Head of caudate nucleus (tissue), 42 donors: Measurements from ENCODE around the gene RPS6KA2.

Experiments
- DNase-seq, 42 donors: peaks; one replicate each; pipeline versions ENCODE4 v3.0.0 to v3.0.0-alpha.2; 2020 to 2021; ENCODE audit warnings: mixed read lengths in 7 of 42
- intact Hi-C: fragments of 100-400 bp; cut with DNase I; formaldehyde crosslinking; loops from one replicate; pipeline ENCODE4 v1.15.0; 2022

The RPS6KA2 gene

GRCh38 chr6:166601956-166602355, 25.1 kb downstream of the RPS6KA2 start:
- intact Hi-C loops: no loop called here
- DNase-seq: peak in 4 of 42 donors; percentile 17 to 55 (median 32)

DNA sequence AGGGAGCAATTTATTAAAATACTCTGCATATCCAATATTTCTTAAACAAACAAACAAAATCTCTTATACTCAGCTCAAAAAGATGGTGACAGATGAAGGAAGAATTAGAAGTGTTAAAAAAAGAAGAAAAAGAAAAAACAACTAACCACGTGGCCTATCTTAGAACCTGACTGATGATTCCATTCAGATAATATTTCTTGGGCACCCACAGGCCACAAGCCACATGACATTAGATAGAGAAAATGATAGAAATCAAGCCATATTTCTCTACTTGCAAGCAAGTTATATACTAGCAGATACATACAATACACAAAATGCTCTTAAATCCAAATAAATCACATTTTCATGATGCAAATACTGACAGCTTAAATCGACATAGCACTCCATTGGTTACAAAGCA, 26.1 kb downstream of the RPS6KA2 start:
- DNase-seq: no peak
- intact Hi-C loops: no loop called here

DNA sequence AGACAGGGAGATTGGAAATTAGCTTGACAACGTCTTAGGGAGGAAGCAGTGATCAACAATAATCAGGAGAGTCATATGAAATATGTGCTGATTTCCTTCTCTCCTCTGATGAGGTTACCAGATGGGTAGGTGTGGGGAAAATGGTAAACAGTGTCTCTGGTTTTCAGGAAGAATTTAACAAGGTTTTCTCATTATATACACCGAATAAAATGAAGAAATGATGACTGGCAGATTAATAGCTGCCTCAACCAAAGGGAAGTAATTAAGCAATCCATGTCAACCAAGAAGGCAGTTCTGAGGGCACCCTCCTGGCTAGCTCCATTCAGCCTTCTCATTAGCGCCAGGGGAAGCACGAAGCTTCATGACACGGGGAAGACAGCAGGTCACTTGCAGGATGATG, 27.8 kb downstream of the RPS6KA2 start:
- peak in 2 of 42 donors; percentile 6 to 34 for DNase-seq
- intact Hi-C loops: no loop called here

DNA sequence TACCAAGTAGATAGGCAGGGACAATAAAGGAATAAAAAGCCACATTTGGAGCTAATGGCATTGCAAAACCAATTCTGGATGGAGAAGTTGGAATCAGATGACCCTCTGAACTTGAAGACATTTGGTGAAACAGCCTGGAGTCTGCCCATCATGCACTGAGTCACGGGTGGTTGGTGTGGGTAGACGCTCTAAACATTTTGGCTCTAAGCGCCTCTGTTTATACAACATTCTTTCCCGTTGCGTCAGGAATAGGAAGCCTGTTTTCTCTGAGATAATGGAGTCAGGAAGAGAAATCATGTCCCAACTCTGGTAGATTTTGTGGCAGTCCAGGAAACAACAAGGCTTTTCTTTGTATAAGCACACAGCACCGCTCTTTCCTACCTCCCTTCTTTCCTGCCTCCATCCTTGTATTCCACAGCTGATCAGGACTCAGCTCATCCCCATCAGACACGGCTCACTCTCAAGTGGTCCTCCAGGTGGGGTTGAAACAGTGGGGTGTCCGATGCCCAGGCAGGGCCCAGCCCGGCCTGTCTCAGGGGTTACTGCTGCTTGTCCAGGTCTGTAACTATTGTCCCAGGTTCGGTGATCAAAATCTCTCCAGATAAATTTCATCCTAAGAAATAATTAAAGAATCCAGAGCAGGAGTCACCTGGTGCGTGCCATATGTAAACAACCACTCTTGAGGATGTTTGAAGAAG, 28.5 kb downstream of the RPS6KA2 start:
- DNase-seq: peak in 2 of 42 donors; percentile 27 to 42
- intact Hi-C loops: no loop called here

- intact Hi-C loops: no loop called here
- peak in 24 of 42 donors; percentile 34 to 79 (median 58) for DNase-seq
Measured at GRCh38 chr6:166597711-166598440, 29.2 kb downstream of the RPS6KA2 start.

DNA sequence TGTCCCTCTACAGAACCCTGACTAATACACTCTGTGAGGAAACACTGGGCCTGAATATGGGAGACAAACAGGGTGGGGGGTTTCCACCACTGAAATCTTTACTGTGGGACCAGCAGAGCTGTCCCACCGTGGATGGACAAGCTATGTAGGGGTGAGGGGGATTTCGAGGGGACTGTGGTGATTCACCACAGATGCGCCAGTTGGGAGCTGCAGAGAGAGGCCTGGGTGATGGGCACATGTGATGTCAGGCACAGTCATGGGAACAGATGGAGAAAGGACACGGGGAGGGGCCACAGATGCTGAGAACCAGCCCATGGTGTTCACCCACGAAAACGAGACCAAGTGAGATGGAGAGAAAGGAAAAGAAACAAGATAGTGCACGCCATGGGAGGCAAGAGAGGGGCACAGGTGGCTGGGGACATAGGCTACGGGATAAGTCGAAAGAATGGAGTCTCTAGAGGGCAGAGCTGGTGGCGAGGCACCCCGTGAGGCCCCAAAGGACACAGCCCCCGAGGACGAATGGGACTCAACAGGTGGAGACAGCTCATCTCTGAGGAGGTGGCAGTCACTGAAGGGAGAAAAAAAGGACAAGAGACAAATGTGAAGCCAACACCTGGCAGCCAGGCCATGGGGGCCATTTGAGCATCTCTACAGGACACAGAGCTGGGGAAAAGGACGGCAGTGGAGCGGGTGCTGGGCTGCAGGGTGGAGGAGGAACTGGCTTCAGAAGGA, 30.1 kb downstream of the RPS6KA2 start:
- DNase-seq: peak in 3 of 42 donors; percentile 30 to 47 (median 38)
- intact Hi-C loops: no loop called here

DNA sequence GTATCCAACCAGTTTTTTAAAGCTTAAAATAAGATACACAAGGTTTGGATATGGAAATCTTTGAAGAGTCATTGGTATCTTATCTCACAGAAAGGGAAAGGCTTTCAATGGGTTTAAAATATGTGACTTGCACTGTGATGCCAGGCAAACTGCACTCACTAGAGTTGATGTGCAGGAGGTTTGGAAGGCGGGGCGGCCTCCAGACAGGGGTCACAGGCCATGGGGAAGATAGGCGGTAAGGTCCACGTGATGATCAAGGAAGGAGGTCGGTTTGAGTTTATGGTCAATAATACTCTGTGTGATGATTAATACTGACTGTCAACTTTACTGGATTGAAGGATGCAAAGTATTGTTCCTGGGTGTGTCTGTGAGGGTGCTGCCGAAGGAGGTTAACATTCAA, 31.1 kb downstream of the RPS6KA2 start:
- DNase-seq: peak in 1 of 42 donors; percentile 29
- intact Hi-C loops: no loop called here

DNA sequence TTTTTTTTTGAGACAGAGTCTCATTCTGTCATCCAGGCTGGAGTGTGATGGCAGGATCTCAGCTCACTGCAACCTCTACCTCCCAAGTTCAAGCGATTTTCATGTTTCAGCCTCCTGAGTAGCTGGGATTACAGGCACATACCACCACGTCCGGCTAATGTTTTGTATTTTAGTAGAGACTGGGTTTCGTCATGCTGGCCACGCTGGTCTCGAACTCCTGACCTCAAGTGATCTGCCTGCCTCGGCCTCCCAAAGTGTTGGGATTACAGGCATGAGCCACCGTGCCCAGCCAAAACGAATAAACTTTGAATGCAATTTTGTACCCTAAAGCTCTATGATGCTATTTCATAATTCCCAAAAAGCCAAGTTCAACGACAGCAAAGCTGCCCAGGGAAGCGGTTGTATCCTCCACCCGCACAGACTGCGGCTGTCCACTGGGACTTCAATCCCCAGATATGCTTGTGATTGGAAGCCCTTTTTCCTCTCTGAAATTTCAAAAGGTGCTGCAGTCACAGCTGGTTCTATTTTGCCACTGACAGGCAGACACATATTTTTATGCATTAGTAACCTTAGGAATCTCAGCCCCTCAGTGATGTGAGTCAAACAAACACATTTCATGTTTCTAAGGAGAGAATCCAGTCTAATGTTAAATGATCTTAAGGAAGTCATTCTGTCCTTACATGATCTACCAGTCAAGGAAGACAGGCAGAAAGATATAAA, 31.8 kb downstream of the RPS6KA2 start:
- DNase-seq: peak in 1 of 42 donors; percentile 30
- intact Hi-C loops: no loop called here

GRCh38 chr6:166592821-166593220, 34.2 kb downstream of the RPS6KA2 start:
- peak in 1 of 42 donors; percentile 24 for DNase-seq
- intact Hi-C loops: no loop called here

DNA sequence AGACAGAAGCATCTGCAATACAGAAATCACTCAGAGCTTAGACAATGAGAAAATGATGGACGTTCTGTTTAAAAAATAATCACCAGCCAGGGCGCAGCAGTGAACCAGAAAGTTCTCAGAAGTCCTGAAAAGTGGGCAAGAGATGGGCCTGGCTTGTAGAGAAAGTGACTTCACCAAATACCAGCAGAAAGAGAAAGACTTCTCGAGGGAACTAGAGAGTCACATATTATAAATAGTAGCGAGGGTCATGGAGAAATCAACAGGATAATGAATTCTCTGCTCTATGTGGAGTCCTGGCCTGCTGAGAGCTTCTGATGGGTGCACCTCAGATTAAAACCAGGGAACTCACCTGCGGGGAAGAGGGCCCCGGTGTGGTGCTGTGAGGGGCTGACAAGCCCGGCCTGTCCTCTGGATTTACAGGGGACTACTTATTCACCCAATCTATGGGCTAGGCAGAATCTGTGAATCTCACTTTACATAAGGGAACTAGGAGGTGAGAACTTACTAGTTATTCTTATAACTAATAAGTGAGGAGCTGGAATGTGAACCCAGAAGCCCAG, 35.0 kb downstream of the RPS6KA2 start:
- DNase-seq: peak in 1 of 42 donors; percentile 24
- intact Hi-C loops: no loop called here

DNA sequence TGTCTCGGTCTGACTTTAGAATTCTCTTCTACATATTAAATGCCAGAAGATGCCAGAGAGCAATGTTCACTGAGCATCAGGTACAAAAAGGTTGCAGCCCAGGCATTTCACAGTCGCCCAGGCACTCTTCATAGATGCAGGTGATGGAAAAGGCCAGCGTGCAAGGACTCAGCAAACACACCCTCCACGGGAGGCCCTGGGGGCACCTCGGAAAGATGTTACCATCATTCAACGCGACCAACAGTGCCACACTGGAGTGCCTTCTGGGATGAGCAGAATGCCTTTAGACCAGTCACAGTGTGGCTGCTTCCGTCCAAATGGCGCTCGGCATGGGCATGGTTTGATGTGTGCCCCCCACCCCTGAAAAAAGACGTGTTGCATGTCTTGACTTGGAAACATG, 36.0 kb downstream of the RPS6KA2 start:
- DNase-seq: peak in 1 of 42 donors; percentile 27
- intact Hi-C loops: no loop called here

DNA sequence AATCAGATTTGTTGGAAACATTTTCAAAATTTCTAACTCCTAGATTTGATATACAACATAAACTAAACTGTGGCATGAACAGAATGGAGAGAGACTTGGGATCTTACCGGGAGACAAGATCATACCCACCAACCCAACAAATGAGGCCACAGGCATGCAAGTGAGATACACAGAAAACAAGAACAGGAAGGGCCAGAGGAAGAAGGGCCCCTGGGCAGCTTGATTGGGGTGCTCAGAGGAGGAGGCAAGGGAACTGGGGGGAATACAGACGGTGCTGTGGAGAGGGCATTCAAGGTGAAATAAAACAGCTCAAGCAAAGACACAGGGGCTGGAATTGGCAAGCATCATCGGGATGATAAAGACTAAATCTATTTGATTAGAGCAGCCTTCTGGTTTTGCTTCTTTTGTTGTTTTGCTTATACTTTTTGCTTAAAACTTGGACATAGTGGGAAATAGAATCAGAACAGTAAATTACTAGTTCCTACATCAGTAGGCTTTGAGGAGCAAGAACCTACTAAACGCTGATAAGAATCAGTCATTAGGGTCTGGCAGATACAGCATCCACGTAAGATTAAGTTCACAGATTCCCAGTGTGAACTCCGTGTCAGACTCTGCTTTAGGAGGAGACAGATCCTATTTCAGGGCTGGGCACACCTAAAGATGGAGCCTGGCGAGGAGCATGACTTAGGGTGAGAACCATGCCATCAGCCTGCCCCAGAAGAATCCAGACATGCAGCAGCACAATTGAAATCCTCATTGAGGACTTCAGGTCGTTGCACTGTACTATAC, 37.1 kb downstream of the RPS6KA2 start:
- intact Hi-C loops: no loop called here
- DNase-seq: peak in 1 of 42 donors; percentile 32

DNA sequence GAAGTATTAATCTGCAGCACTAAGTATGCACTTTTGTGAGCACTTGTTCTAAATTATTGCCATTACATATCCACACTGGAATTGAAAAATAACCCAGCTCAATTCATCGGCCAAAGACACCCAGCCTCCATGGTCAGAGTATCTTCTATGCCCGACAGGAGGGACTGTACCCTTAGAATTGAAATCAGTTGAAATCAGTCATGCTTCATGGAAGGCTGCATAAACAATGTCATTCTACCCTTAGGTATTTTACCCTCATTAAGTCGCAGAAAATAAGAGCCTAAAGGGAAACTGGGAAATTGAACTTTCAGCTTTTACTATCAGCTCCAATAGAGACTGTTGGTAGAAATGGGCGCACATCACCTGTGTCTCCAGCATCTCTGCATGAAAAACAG, 37.7 kb downstream of the RPS6KA2 start:
- peak in 1 of 42 donors; percentile 34 for DNase-seq
- intact Hi-C loops: no loop called here

DNA sequence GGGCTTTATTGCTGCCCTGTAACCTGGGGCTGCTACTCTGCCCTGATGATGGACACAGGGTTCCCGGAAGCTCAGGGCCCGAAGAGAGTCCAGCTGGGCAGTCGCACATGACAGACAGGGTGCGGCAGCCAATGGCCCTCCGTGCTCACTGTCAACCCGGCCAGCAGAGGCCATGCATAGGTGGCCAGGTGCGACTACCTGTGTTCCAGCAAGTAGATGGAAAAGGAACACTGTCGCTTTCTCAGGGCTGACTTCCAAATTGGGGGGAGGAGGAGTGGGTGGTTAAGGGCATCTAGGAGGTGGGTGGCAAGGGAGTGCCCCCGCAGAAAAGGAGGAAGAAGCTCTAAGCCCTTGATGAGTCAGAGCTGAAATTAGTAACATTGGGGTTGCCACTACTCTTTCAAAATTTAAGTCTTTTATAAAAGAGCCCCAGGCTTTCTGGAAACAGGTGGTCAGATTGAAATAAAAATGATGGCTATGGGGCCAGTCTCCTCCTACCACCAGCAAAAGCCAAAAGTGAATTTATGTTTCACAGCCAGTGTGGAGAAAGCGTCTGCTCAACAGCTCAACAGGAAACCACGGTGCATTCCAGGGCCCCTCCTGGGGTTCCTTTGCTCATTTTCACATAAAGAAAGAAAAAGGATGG, 38.2 kb downstream of the RPS6KA2 start:
- intact Hi-C loops: no loop called here
- peak in 4 of 42 donors; percentile 14 to 67 (median 45) for DNase-seq

DNA sequence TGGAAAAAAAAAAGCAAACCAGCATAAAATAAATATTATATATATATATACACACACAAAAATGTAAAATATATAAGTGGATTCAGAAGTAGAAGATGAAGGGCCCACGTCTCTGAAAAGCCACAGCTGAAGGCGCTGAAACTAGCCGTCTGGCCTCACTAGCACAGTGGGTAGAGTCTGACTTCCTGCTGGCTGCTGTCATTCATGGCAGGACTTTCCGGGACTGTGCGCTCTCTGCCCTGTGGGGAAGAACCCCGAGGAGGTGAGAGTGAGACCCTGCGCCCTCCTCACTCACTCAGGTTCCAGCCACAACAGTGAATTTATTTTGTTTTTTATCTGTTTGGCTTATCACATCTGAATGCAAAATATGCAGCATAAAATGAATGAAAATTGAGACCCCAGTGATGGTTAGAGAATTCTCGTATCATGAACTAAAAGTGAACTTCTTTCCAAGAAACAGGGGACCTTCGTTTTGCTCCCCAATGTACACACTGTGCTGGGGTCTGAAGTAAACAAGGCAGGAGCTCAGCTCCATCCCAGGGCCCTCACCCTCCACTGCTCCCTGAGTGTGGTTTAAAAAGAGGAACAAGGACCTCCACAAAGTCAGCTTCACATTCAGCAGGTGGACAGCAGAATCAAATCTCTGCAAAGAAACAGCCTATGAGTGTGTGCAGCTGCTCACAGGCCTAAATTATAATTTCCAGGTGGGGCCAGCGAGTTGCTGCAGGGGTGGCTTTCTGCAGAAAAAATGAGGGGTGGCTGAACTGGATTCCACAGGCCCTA, 39.2 kb downstream of the RPS6KA2 start:
- intact Hi-C loops: no loop called here
- peak in 1 of 42 donors; percentile 44 for DNase-seq

DNA sequence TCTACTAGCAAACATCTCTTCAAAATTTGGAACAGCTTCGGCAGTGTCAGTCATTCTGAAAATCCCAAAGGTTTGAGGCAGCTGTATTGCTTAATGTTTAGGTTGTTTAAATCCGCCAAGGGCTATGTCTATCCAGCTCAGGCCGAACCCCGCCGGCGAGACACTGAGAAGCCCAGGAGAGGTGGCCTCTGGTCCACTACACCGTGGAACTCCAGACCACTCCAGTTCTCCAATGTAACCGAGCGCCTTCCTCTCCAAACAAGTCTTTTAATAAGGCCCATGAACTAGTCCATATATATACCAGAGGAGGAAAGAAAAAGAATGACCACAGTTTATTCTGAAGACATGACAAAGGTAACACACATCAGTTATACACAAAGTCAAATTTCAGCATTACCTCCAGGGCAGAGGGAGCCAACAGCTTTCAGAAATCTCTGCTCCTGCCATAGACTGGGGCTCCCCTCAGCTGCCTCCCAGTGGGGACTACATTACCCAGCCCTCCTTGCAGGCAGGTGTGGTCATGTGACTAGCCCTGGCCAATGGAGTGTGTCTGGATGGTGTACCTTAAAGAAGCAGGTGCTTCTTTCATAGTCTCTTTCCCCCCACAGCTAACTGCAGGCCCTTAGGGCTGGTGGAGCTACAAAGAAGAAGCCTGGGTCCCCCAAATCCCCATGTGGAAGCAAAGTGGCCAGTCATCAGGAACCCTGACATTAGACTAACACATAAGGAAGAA, 40.5 kb downstream of the RPS6KA2 start, which contains the start of gene RAMACL:
RAMACL (minus strand) TSS at position 255 of the 733 bp plus-strand sequence; CDS start at position 54, 201 bp downstream.
- DNase-seq: peak in 36 of 42 donors; percentile 42 to 84 (median 66)
- intact Hi-C loops: no loop called here
